ENCODE measurements around the gene BMPER.

BMPER gene

GRCh38 chr7:33941418-33941817, 36.1 kb downstream of the BMPER start:
- H3K36me3 ChIP-seq (ENCODE audit: control insufficient read depth in 2 of 2, insufficient read depth in 1 of 2, low read length in 2 of 2), result no peaks in the 10 kb centered on the region
- no peaks in the 10 kb centered on the region for H3K4me1 ChIP-seq (ENCODE audit: control insufficient read depth, insufficient read depth, low read length)
- ChIA-PET POLR2A (interaction anchor here (0.6 kb wide), 1 partner anchor 32 kb away, joined by 3 read pairs; no protein-coding TSS in a partner anchor), CTCF (interaction anchor here (0.8 to 1.7 kb wide), 3 partner anchors 8 to 147 kb away, joined by 3 to 5 read pairs (median 5); no protein-coding TSS in a partner anchor)
- no peak for TF ChIP-seq ZNF280C (tag by site-specific recombination; IDR thresholded peaks at IDR 0.05)
- no peak for TF ChIP-seq ZSCAN4 (tag by site-specific recombination; IDR thresholded peaks at IDR 0.05)
- no peak for TF ChIP-seq ZNF280D (tag by site-specific recombination; IDR thresholded peaks at IDR 0.05)
- TF ChIP-seq ZNF776 (tag by site-specific recombination; IDR thresholded peaks at IDR 0.05; ENCODE audit: borderline replicate concordance), result no peak
- TF ChIP-seq AEBP2 (tag by site-specific recombination; IDR thresholded peaks at IDR 0.05; ENCODE audit: borderline replicate concordance), result no peak
- TF ChIP-seq SCRT2 (tag by site-specific recombination; IDR thresholded peaks at IDR 0.05), result no peak
- TF ChIP-seq SP2 (tag by site-specific recombination; IDR thresholded peaks at IDR 0.05), result no peak
- no peak for TF ChIP-seq BCL11B (tag by site-specific recombination; IDR thresholded peaks at IDR 0.05; ENCODE audit: low read depth)
- TF ChIP-seq ZFP3 (tag by site-specific recombination; IDR thresholded peaks at IDR 0.05; ENCODE audit: low read depth), result no peak
- TF ChIP-seq ZFP37 (tag by site-specific recombination; IDR thresholded peaks at IDR 0.05), result no peak
- TF ChIP-seq ZNF837 (tag by site-specific recombination; IDR thresholded peaks at IDR 0.05), result no peak
- TF ChIP-seq ZNF148 (tag by site-specific recombination; IDR thresholded peaks at IDR 0.05; ENCODE audit: borderline replicate concordance), result no peak
- TF ChIP-seq PRDM1 (tag by site-specific recombination; IDR thresholded peaks at IDR 0.05), result no peak
- TF ChIP-seq ZNF274 (IDR thresholded peaks at IDR 0.05; ENCODE audit: low read length), result no peak
- no peak for TF ChIP-seq ZNF274 (tag by site-specific recombination; IDR thresholded peaks at IDR 0.05; ENCODE audit: borderline replicate concordance)
- no peak for TF ChIP-seq ZBTB49 (tag by site-specific recombination; IDR thresholded peaks at IDR 0.05; ENCODE audit: low read depth)
- no peak for TF ChIP-seq ZNF221 (tag by site-specific recombination; IDR thresholded peaks at IDR 0.05; ENCODE audit: borderline replicate concordance)
- no peaks in the 10 kb centered on the region for H3K9me3 ChIP-seq (ENCODE audit: control insufficient read depth, insufficient read depth, low read depth, low read length)
- H3K27ac ChIP-seq (ENCODE audit: extremely low read depth, low read depth, low read length), result no peak overlapping the region
- no peak overlapping the region for H3K4me3 ChIP-seq (ENCODE audit: low read depth, low read length)
